NCI-H2227 (cell line): ENCODE measurements around the gene TUBA1B.

ENCODE experiments used
- DNase-seq: peaks from one replicate; lab custom pipeline; 2025; ENCODE audit not compliant: unreplicated experiment; lab: John Stamatoyannopoulos, UW

Gene TUBA1B

GRCh38 chr12:49091056-49091835, 39.9 kb downstream of the TUBA1B start:
- no peak for DNase-seq

GRCh38 chr12:49089821-49090773, 41.1 kb downstream of the TUBA1B start:
- DNase-seq: peak; percentile 46

GRCh38 chr12:49088932-49089330, 42.3 kb downstream of the TUBA1B start:
- DNase-seq: no peak

- DNase-seq: peak; percentile 79
These were observed 42.9 kb downstream of the TUBA1B start for GRCh38 chr12:49088150-49088931.

GRCh38 chr12:49086116-49086515, 45.1 kb downstream of the TUBA1B start:
- DNase-seq: no peak

GRCh38 chr12:49084438-49084837, 46.8 kb downstream of the TUBA1B start:
- no peak for DNase-seq

GRCh38 chr12:49079793-49080192, 51.4 kb downstream of the TUBA1B start:
- no peak for DNase-seq
